ENCODE measurements around the gene EPB41L1.

The EPB41L1 gene

DNA sequence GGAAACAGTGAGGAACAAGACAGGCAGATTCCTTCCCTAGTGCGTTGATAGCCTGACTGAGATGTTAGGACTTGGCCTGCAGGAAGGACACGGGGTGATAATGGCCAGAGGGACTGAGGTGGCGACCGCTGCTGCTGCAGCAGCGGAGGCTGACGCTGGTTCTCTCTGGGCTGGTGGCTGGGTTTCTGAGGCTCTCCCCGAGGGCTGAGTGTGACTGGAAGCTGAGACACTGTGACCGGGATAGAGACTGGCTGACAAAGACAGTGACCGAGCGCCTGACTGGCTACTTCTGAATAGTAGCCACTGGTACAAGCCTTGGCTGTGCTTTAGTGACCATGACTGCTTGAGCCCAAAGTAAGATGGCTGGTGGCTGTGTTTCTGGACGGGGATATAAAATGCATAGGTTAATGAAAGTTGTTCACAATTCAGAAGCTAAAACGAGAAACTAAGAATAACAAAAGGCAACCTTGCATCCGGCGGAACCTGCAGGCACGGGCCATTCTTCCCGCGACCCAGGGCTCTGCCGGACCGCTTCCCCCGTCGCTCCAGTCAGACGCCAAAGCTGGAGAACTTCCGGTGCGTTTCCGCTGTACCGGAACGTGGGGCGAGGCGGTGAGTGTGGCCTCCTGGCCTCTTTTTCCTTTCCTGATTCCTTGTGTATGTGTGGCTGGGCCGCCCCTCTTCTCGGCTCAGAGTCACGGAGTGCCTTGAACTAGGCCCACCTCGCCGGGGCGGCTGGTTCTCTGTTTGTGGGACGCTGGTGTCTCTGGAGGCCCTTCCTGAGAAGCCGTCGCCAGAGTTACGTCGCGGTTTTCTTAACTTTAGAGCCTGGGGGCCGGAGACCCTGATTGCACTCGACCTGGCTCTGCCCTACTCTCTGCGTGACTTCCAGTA lies 81.6 kb downstream of the EPB41L1 start, which contains the start of gene AAR2:
Gene AAR2, plus strand, starts transcription at position 587 of the 894 bp plus-strand sequence. CDS start 3,391 bp downstream, outside the sequence.
- Histone ChIP-seq H3K4me3 (ENCODE audit: low read length) (peak within 1 kb of the TSS; percentile 90), H3K27me3 (ENCODE audit: insufficient read depth, low read length) (no peaks in the 10 kb centered on the region), H3K9me3 (ENCODE audit: low read length) (no peaks in the 10 kb centered on the region), H3K36me3 (ENCODE audit: insufficient read depth, low read length) (peaks cover 19% of the 10 kb centered on the region), H2AFZ (ENCODE audit: low read depth, low read length) (peak within 1 kb of the TSS; percentile 74), H3K4me1 (ENCODE audit: insufficient read depth, low read length) (peaks cover 15% of the 10 kb centered on the region)

DNA sequence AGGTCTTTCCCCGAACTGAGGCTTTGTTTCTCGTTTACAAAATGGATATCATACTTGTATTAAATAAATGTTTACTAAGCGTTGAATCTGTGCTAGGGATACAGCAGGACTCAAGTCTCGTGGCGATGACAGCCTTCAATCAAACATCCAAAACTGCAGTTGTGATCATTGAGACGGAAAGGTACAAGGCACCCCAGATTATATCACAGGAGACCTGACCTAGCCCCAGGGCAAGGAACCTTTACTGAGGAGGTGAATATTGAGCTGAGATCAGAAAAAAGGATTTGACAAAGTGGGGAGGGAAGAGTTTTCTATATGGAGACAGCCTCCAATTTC lies 82.2 kb downstream of the EPB41L1 start:
- Histone ChIP-seq H3K36me3 (ENCODE audit: insufficient read depth, low read length) (peaks cover 24% of the 10 kb centered on the region), H3K4me1 (ENCODE audit: insufficient read depth, low read length) (peaks cover 15% of the 10 kb centered on the region), H3K27me3 (ENCODE audit: insufficient read depth, low read length) (no peaks in the 10 kb centered on the region), H3K4me3 (ENCODE audit: low read length) (peak overlapping the region; percentile 90), H2AFZ (ENCODE audit: low read depth, low read length) (peak overlapping the region; percentile 74), H3K9me3 (ENCODE audit: low read length) (no peaks in the 10 kb centered on the region)

DNA sequence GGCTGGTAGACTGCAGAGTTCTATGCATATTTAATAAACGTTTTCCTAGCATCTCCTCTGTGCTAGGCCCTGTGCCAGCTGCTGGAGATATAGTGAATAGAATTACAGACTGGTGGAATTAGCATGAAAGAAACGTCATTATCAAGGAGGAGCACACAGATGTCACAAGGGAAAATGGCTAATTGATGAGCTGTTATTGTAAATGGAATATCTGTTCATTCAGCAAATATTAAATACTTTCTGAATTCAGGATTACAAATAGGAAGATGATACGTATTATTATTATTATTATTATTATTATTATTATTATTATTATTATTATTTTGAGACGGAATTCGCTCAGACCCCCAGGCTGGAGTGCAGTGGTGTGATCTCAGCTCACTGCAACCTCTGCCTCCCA lies 82.9 kb downstream of the EPB41L1 start:
- Histone ChIP-seq H3K4me1 (ENCODE audit: insufficient read depth, low read length) (peaks cover 15% of the 10 kb centered on the region), H3K27me3 (ENCODE audit: insufficient read depth, low read length) (no peaks in the 10 kb centered on the region), H3K9me3 (ENCODE audit: low read length) (no peaks in the 10 kb centered on the region), H2AFZ (ENCODE audit: low read depth, low read length) (no peak overlapping the region), H3K4me3 (ENCODE audit: low read length) (peak overlapping the region; percentile 90), H3K36me3 (ENCODE audit: insufficient read depth, low read length) (peaks cover 27% of the 10 kb centered on the region)

DNA sequence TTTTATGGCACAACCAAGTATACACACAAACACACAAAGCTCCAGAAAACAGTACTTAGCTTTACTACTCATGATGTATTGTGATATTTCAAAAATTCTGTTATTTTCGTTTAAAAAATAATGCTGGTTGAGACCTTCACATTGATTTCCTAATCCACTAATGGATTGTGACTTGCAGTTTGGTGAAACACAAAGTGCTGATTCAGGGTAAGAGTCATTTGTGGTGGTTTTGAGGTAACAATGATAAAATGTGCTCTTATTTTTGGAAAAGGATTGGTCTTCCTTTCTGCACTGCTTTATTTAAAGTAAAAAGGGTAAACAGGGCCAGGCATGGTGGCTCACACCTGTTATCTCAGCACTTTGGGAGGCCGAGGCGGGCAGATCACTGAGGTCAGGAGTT lies 83.6 kb downstream of the EPB41L1 start:
- Histone ChIP-seq H2AFZ (ENCODE audit: low read depth, low read length) (no peak overlapping the region), H3K4me3 (ENCODE audit: low read length) (no peak overlapping the region), H3K36me3 (ENCODE audit: insufficient read depth, low read length) (peaks cover 32% of the 10 kb centered on the region), H3K27me3 (ENCODE audit: insufficient read depth, low read length) (no peaks in the 10 kb centered on the region), H3K4me1 (ENCODE audit: insufficient read depth, low read length) (peaks cover 15% of the 10 kb centered on the region), H3K9me3 (ENCODE audit: low read length) (no peaks in the 10 kb centered on the region)

DNA sequence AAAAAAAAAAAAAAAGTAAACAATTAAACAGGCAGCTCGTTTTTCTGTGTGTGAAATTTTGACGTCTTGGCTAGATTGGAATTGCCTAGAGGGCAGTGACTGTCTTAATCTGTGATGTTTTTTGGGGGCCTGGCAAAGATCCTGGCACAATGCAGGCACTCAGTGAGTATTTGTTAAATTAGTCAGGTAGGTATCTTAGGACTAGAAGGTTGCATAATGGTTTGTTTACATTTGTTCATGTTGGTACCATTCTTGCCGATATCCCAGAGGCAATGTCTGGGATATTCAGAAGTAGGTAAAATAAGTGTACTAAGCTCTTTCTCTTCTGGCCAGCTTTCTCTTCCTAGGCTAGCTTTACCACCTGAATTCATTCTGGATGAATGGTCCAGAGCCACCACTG lies 84.2 kb downstream of the EPB41L1 start:
- Histone ChIP-seq H3K36me3 (ENCODE audit: insufficient read depth, low read length) (peaks cover 37% of the 10 kb centered on the region), H2AFZ (ENCODE audit: low read depth, low read length) (no peak overlapping the region), H3K4me3 (ENCODE audit: low read length) (no peak overlapping the region), H3K9me3 (ENCODE audit: low read length) (no peaks in the 10 kb centered on the region), H3K27me3 (ENCODE audit: insufficient read depth, low read length) (no peaks in the 10 kb centered on the region), H3K4me1 (ENCODE audit: insufficient read depth, low read length) (peaks cover 15% of the 10 kb centered on the region)

DNA sequence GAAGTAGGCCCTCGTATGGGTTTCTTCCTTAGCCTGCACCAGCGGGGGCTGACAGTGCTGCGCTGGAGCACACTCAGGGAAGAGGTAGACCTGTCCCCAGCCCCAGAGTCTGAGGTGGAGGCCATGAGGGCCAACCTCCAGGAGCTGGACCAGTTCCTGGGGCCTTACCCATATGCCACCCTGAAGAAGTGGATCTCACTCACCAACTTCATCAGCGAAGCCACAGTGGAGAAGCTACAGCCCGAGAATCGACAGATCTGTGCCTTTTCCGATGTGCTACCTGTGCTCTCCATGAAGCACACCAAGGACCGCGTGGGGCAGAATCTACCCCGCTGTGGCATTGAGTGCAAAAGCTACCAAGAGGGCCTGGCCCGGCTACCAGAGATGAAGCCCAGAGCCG lies 85.5 kb downstream of the EPB41L1 start:
- Histone ChIP-seq H3K9me3 (ENCODE audit: low read length) (no peaks in the 10 kb centered on the region), H2AFZ (ENCODE audit: low read depth, low read length) (no peak overlapping the region), H3K4me1 (ENCODE audit: insufficient read depth, low read length) (peaks cover 15% of the 10 kb centered on the region), H3K36me3 (ENCODE audit: insufficient read depth, low read length) (peaks cover 49% of the 10 kb centered on the region), H3K4me3 (ENCODE audit: low read length) (no peak overlapping the region), H3K27me3 (ENCODE audit: insufficient read depth, low read length) (no peaks in the 10 kb centered on the region)

DNA sequence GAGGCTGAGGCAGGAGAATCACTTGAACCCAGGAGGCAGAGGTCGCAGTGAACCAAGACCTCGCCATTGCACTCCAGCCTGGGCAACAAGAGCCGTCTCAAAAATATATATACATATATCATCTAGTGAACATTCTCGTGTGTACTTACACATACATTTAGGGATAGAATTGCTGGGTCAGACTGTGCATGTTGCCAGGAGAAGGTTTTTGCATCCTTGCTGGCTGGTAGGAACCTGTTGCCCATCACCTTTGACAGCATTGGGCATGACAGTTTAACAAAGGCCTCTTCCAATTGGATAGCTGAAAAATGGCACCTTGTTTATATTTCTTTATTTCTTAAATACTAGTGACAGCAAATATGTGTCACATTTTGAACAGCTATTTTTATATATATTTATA lies 87.1 kb downstream of the EPB41L1 start:
- H3K9me3 ChIP-seq (ENCODE audit: low read length) = no peaks in the 10 kb centered on the region
- H3K27me3 ChIP-seq (ENCODE audit: insufficient read depth, low read length) = no peaks in the 10 kb centered on the region
- peaks cover 9% of the 10 kb centered on the region for H3K4me1 ChIP-seq (ENCODE audit: insufficient read depth, low read length)
- H3K36me3 ChIP-seq (ENCODE audit: insufficient read depth, low read length) = peaks cover 62% of the 10 kb centered on the region
- H2AFZ ChIP-seq (ENCODE audit: low read depth, low read length) = no peak overlapping the region
- no peak overlapping the region for H3K4me3 ChIP-seq (ENCODE audit: low read length)

DNA sequence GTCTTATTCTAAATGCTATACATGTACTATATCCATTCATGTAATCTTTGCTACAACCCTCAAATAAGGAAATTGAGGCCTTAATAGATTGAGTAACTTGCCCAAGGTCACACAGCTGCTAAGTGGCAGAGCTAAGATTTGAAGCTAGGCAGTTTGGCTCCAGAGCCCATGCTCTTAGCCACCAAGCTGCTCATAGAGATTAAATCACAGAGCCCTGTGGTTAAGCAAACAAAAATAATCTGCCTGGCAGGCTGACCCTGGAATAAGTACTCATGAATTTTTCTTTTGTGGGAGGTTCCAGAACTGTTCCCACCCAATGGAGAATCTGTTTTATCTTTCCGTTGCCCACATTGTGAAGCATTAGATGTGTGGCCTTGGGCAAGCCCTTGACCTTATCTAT lies 89.2 kb downstream of the EPB41L1 start:
- peaks cover 74% of the 10 kb centered on the region for H3K36me3 ChIP-seq (ENCODE audit: insufficient read depth, low read length)

DNA sequence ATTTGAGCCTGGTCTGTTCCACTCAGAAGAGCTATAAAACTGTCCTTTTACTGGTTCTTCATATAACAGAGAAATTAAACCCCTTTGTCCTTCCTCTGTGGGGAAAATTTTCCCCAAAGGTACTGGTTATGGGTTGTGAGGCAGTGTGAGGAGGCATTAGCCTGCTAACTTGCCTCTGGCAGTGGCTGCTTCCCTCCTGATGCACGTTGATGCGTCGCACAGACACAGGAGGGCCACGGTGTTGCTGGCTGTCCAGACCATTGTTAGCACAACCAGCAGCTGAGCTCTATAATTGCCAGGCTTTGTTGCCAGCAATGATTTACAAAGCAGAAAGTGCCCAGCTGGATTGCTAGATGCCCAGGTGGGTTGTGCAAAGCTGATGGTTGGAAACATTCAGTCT lies 91.9 kb downstream of the EPB41L1 start:
- peaks cover 73% of the 10 kb centered on the region for H3K36me3 ChIP-seq (ENCODE audit: insufficient read depth, low read length)

More for the DNA sequence above, 89.2 kb downstream of the EPB41L1 start:
- Histone ChIP-seq H3K4me3 (ENCODE audit: low read length) (no peak overlapping the region), H3K27me3 (ENCODE audit: insufficient read depth, low read length) (no peaks in the 10 kb centered on the region), H2AFZ (ENCODE audit: low read depth, low read length) (no peak overlapping the region), H3K9me3 (ENCODE audit: low read length) (no peaks in the 10 kb centered on the region), H3K4me1 (ENCODE audit: insufficient read depth, low read length) (no peaks in the 10 kb centered on the region)

DNA sequence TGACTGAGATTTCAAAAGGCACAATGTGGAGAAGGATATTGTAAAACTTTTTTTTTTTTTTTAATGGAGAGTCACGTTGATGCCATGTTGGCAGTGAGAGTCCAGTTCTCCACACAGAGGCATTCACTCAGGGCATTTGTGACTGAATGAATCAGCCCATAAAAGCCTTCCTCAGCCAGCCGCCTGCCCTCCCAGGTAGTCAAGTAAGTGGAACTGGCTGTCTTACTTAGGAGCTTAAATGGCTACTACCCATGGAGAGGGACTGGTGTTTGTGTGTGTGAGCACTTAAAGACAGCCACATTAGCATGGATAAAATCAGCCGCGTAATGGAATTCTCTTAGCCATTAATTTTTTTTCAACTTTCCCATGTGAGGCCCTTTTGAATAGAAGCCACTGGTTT lies 94.3 kb downstream of the EPB41L1 start:
- Histone ChIP-seq H3K4me1 (ENCODE audit: insufficient read depth, low read length) (no peaks in the 10 kb centered on the region), H3K4me3 (ENCODE audit: low read length) (no peak overlapping the region), H3K36me3 (ENCODE audit: insufficient read depth, low read length) (peaks cover 73% of the 10 kb centered on the region), H3K9me3 (ENCODE audit: low read length) (no peaks in the 10 kb centered on the region), H3K27me3 (ENCODE audit: insufficient read depth, low read length) (no peaks in the 10 kb centered on the region), H2AFZ (ENCODE audit: low read depth, low read length) (no peak overlapping the region)

More for the DNA sequence above, 91.9 kb downstream of the EPB41L1 start:
- H3K4me1 ChIP-seq (ENCODE audit: insufficient read depth, low read length) = no peaks in the 10 kb centered on the region
- H3K4me3 ChIP-seq (ENCODE audit: low read length) = no peak overlapping the region
- H3K9me3 ChIP-seq (ENCODE audit: low read length) = no peaks in the 10 kb centered on the region
- H3K27me3 ChIP-seq (ENCODE audit: insufficient read depth, low read length) = no peaks in the 10 kb centered on the region
- no peak overlapping the region for H2AFZ ChIP-seq (ENCODE audit: low read depth, low read length)

DNA sequence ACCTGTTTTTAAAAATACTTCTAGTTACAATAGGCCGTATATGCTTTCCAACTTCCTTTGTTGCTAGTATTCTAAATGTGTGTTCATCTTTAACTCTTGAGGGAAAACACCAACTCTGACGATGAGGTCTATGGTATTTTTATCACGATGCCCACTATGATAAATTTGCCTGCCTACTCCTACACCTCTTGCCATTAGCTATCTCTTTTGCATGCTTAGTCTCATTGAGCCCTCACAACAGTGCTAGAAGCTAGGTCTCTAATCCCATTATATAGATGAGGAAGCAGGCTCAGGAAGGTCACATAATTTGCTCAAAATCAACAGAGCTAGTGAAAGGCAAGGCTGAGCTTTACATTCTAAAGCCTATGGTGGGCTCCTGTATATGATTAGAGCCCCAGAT lies 94.9 kb downstream of the EPB41L1 start:
- Histone ChIP-seq H3K27me3 (ENCODE audit: insufficient read depth, low read length) (no peaks in the 10 kb centered on the region), H3K9me3 (ENCODE audit: low read length) (no peaks in the 10 kb centered on the region), H3K36me3 (ENCODE audit: insufficient read depth, low read length) (peaks cover 73% of the 10 kb centered on the region), H3K4me1 (ENCODE audit: insufficient read depth, low read length) (no peaks in the 10 kb centered on the region), H3K4me3 (ENCODE audit: low read length) (no peak overlapping the region), H2AFZ (ENCODE audit: low read depth, low read length) (no peak overlapping the region)

DNA sequence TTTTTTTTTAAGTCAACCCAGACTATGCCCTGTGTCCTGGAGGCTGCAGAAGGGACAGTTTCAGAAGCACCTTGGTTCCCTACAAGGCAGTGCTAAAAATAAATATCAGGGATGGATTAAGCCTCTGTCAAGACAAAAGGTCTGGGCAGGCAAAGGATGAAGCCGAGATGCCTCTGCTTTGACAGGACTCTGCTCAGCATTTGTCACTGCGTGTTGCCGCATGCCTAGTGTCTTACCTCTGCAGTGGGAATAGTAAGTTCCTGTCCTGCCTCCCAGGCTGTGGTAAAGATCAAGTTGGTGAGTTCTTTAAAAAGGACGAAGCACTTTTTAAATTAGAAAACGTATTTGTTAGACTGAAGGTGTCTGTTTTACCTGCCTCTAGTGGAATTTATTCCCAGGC lies 96.9 kb downstream of the EPB41L1 start:
- no peaks in the 10 kb centered on the region for H3K4me1 ChIP-seq (ENCODE audit: insufficient read depth, low read length)
- no peak overlapping the region for H2AFZ ChIP-seq (ENCODE audit: low read depth, low read length)
- H3K36me3 ChIP-seq (ENCODE audit: insufficient read depth, low read length) = peaks cover 74% of the 10 kb centered on the region
- H3K27me3 ChIP-seq (ENCODE audit: insufficient read depth, low read length) = no peaks in the 10 kb centered on the region
- H3K9me3 ChIP-seq (ENCODE audit: low read length) = no peaks in the 10 kb centered on the region
- no peak overlapping the region for H3K4me3 ChIP-seq (ENCODE audit: low read length)

DNA sequence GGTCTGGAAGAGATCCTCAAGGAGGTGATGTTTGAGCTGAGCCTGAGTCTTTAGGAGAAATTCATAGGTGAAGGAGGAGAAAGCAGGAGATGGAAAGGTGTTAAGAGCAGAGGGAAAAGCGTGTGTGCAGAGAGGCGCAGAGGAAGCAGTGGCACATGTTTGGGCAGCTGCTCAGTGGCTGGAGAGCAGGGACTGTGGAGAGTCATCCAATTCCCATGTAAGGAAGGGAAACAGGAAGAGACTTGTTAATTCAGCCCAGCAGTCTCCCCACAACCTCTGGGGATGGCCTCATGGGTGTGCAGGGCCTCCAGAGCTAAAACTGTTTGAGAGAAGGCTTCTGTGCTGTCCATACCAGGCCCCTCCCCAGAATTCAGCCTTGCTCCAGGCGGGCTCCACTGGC lies 98.0 kb downstream of the EPB41L1 start:
- no peaks in the 10 kb centered on the region for H3K27me3 ChIP-seq (ENCODE audit: insufficient read depth, low read length)
- no peaks in the 10 kb centered on the region for H3K9me3 ChIP-seq (ENCODE audit: low read length)
- no peak overlapping the region for H3K4me3 ChIP-seq (ENCODE audit: low read length)
- no peaks in the 10 kb centered on the region for H3K4me1 ChIP-seq (ENCODE audit: insufficient read depth, low read length)
- no peak overlapping the region for H2AFZ ChIP-seq (ENCODE audit: low read depth, low read length)
- peaks cover 69% of the 10 kb centered on the region for H3K36me3 ChIP-seq (ENCODE audit: insufficient read depth, low read length)

DNA sequence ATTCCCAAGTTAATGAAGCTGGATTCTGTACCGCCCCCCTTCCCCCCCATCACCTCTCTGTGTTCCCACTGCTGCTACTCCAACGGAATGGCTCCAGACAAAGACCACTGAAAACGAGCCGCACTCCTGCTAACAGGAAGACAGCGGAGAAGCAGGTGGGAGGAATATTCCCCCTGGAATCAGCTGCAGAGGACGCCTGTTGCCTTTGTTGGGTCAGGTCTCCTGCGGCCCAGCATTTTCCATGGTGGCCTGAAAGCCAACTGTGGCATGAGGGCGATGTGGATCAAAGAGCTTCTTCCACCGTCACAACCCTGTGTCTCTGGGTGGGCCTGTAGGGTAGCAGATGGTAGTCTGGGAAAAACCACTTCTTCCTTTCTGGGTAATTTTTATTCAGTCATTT lies 98.5 kb downstream of the EPB41L1 start:
- H3K4me3 ChIP-seq (ENCODE audit: low read length) = no peak overlapping the region
- no peaks in the 10 kb centered on the region for H3K27me3 ChIP-seq (ENCODE audit: insufficient read depth, low read length)
- H3K9me3 ChIP-seq (ENCODE audit: low read length) = no peaks in the 10 kb centered on the region
- H3K4me1 ChIP-seq (ENCODE audit: insufficient read depth, low read length) = no peaks in the 10 kb centered on the region
- peaks cover 65% of the 10 kb centered on the region for H3K36me3 ChIP-seq (ENCODE audit: insufficient read depth, low read length)
- no peak overlapping the region for H2AFZ ChIP-seq (ENCODE audit: low read depth, low read length)

All from neuron (in vitro differentiated cells).